HG03469 (cell line): ENCODE results near the gene TBC1D14.
A peak's percentile ranks its signal among the peaks of the same experiment; 100 is the strongest.
"Not testable (repeated sequence)": the region's sequence is repeated elsewhere in the genome, so short reads cannot be mapped to it uniquely, and the experiment has no call there.

ENCODE experiments used
- ATAC-seq: cut with Tn5 transposase; IDR thresholded peaks from one replicate; pipeline ENCODE4 v1.9.1; 2021; ENCODE audit warnings: mild to moderate bottlenecking, moderate library complexity, moderate number of reproducible peaks; ENCODE audit not compliant: unreplicated experiment

The TBC1D14 gene

GRCh38 chr4:6967846-6968340 is 58.3 kb downstream of the TBC1D14 start:
- ATAC-seq, result no peak

- no peak for ATAC-seq
Observed at GRCh38 chr4:6968496-6968895, 58.9 kb downstream of the TBC1D14 start.

GRCh38 chr4:6969826-6970800 is 60.5 kb downstream of the TBC1D14 start:
- peak; percentile 70 for ATAC-seq

GRCh38 chr4:6971536-6972374 is 62.1 kb downstream of the TBC1D14 start:
- no peak for ATAC-seq

- no peak for ATAC-seq
Observed at GRCh38 chr4:6972375-6972650, 62.7 kb downstream of the TBC1D14 start.

- no peak for ATAC-seq
Observed at GRCh38 chr4:6972911-6973310, 63.3 kb downstream of the TBC1D14 start.

GRCh38 chr4:6974138-6974848 is 64.7 kb downstream of the TBC1D14 start:
- ATAC-seq, result no peak

- not testable (repeated sequence) for ATAC-seq
Observed at GRCh38 chr4:6977846-6978245, 68.2 kb downstream of the TBC1D14 start.

GRCh38 chr4:6983544-6984142 is 74.0 kb downstream of the TBC1D14 start:
- ATAC-seq, result no peak

GRCh38 chr4:6984612-6985425 is 75.2 kb downstream of the TBC1D14 start:
- no peak for ATAC-seq

- ATAC-seq, result peak; percentile 18
Observed at GRCh38 chr4:6986072-6986780, 76.6 kb downstream of the TBC1D14 start.

GRCh38 chr4:6986781-6987587 is 77.4 kb downstream of the TBC1D14 start:
- ATAC-seq, result peak; percentile 44

- ATAC-seq, result no peak
Observed at GRCh38 chr4:6987588-6987961, 77.9 kb downstream of the TBC1D14 start.

- no peak for ATAC-seq
Observed at GRCh38 chr4:6988016-6988715, 78.5 kb downstream of the TBC1D14 start.

- no peak for ATAC-seq
Observed at GRCh38 chr4:6989331-6989923, 79.8 kb downstream of the TBC1D14 start.

GRCh38 chr4:6990661-6991060 is 81.0 kb downstream of the TBC1D14 start:
- ATAC-seq, result no peak

- ATAC-seq, result no peak
Observed at GRCh38 chr4:6991249-6991648, 81.6 kb downstream of the TBC1D14 start.
